Mesothelial cell of epicardium (in vitro differentiated cells): Measurements from ENCODE around the gene KCNQ5. TPM values are rescaled to one million over a fixed set of nuclear protein-coding genes. Genes with fewer than 3 reads are reported as not detected.
"Not testable (repeated sequence)": the region's sequence is repeated elsewhere in the genome, so short reads cannot be mapped to it uniquely, and the experiment has no call there.

Source experiments
- DNase-seq, 2 experiments: peaks; one replicate each; pipeline ENCODE4 v3.0.0; 2021; ENCODE audit warnings: low spot score in 2 of 2; ENCODE audit not compliant: unreplicated experiment in 2 of 2
- H3K27ac Mint-ChIP-seq: 2 replicates; pipeline ENCODE4 v1.8.0; 2021; ENCODE audit warnings: mixed read lengths
- H3K27me3 Mint-ChIP-seq: 2 replicates; pipeline ENCODE4 v1.8.0; 2021; ENCODE audit warnings: low read depth, mixed read lengths
- H3K36me3 Mint-ChIP-seq: 2 replicates; pipeline ENCODE4 v1.8.0; 2021; ENCODE audit warnings: mixed read lengths
- H3K4me1 Mint-ChIP-seq: 2 replicates; pipeline ENCODE4 v1.8.0; 2021; ENCODE audit warnings: mixed read lengths
- H3K4me3 Mint-ChIP-seq: 2 replicates; pipeline ENCODE4 v1.8.0; 2021; ENCODE audit warnings: mild to moderate bottlenecking, moderate library complexity, mixed read lengths
- H3K9me3 Mint-ChIP-seq: 2 replicates; pipeline ENCODE4 v1.8.0; 2021; ENCODE audit warnings: mixed read lengths
- total RNA-seq: library from RNA; stranded (reverse); gene quantifications from 3 replicates; pipeline ENCODE4 v1.2.1, GENCODE V29; 2021
- TF ChIP-seq, protein P1 (sequence below): fragments of 200-600 bp; sonication (generic); IDR thresholded peaks from one replicate; pipeline ENCODE4 v1.5.0; 2021; ENCODE audit warnings: antibody characterized with exemption; ENCODE audit not compliant: unreplicated experiment

Gene KCNQ5
- total RNA-seq, 1 donor from 2014 or later, result 4.8 TPM

- H3K36me3 Mint-ChIP-seq, result peaks cover 15% of the 10 kb centered on the region
- peaks cover 21% of the 10 kb centered on the region for H3K9me3 Mint-ChIP-seq
- no peaks in the 10 kb centered on the region for H3K27me3 Mint-ChIP-seq
- DNase-seq, result no peak
- no peak overlapping the region for H3K27ac Mint-ChIP-seq
- peaks cover 10% of the 10 kb centered on the region for H3K4me1 Mint-ChIP-seq
- no peak overlapping the region for H3K4me3 Mint-ChIP-seq
- TF ChIP-seq, protein P1, sequence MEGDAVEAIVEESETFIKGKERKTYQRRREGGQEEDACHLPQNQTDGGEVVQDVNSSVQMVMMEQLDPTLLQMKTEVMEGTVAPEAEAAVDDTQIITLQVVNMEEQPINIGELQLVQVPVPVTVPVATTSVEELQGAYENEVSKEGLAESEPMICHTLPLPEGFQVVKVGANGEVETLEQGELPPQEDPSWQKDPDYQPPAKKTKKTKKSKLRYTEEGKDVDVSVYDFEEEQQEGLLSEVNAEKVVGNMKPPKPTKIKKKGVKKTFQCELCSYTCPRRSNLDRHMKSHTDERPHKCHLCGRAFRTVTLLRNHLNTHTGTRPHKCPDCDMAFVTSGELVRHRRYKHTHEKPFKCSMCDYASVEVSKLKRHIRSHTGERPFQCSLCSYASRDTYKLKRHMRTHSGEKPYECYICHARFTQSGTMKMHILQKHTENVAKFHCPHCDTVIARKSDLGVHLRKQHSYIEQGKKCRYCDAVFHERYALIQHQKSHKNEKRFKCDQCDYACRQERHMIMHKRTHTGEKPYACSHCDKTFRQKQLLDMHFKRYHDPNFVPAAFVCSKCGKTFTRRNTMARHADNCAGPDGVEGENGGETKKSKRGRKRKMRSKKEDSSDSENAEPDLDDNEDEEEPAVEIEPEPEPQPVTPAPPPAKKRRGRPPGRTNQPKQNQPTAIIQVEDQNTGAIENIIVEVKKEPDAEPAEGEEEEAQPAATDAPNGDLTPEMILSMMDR, result no peak
These were observed 272.2 kb downstream of the KCNQ5 start for GRCh38 chr6:72894091-72894490.

DNA sequence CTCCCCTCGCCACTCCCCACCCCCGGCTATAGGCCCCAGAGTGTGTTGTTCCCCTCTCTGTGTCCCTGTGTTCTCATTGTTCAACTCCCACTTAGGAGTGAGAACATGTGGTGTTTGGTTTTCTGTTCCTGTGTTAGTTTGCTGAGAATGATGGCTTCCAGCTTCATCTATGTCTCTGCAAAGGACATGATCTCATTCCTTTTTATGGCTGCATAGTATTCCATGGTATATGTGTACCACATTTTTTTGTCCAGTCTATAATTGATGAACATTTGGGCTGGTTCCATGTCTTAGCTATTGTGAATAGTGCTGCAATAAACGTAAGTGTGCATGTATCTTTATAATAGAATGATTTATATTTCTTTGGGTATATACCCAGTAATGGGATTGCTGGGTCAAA, 276.4 kb downstream of the KCNQ5 start:
- H3K27me3 Mint-ChIP-seq, H3K4me1 Mint-ChIP-seq, H3K4me3 Mint-ChIP-seq, DNase-seq, H3K27ac Mint-ChIP-seq: not testable (repeated sequence)
- Mint-ChIP-seq H3K36me3 (peaks cover 21% of the 10 kb centered on the region), H3K9me3 (peaks cover 52% of the 10 kb centered on the region)

- no peak for DNase-seq
- peaks cover 14% of the 10 kb centered on the region for H3K36me3 Mint-ChIP-seq
- TF ChIP-seq, protein P1, result no peak
- H3K27me3 Mint-ChIP-seq, result no peaks in the 10 kb centered on the region
- peaks cover 45% of the 10 kb centered on the region for H3K9me3 Mint-ChIP-seq
- no peak overlapping the region for H3K27ac Mint-ChIP-seq
- peaks cover 9% of the 10 kb centered on the region for H3K4me1 Mint-ChIP-seq
- H3K4me3 Mint-ChIP-seq, result no peak overlapping the region
These were observed 284.0 kb downstream of the KCNQ5 start for GRCh38 chr6:72905705-72906478.

- Mint-ChIP-seq H3K4me1 (peaks cover 34% of the 10 kb centered on the region), H3K27ac (peak overlapping the region; percentile 47), H3K27me3 (no peaks in the 10 kb centered on the region), H3K36me3 (no peaks in the 10 kb centered on the region), H3K4me3 (no peak overlapping the region), H3K9me3 (no peaks in the 10 kb centered on the region)
- DNase-seq, result no peak
- TF ChIP-seq, protein P1, result no peak
These were observed 289.7 kb downstream of the KCNQ5 start for GRCh38 chr6:72911463-72912155.

GRCh38 chr6:72913797-72914196, 291.9 kb downstream of the KCNQ5 start:
- Mint-ChIP-seq H3K27ac (peak overlapping the region; percentile 53), H3K4me3 (no peak overlapping the region), H3K36me3 (no peaks in the 10 kb centered on the region), H3K27me3 (no peaks in the 10 kb centered on the region), H3K9me3 (no peaks in the 10 kb centered on the region), H3K4me1 (peaks cover 35% of the 10 kb centered on the region)
- TF ChIP-seq, protein P1, result no peak
- no peak for DNase-seq

DNA sequence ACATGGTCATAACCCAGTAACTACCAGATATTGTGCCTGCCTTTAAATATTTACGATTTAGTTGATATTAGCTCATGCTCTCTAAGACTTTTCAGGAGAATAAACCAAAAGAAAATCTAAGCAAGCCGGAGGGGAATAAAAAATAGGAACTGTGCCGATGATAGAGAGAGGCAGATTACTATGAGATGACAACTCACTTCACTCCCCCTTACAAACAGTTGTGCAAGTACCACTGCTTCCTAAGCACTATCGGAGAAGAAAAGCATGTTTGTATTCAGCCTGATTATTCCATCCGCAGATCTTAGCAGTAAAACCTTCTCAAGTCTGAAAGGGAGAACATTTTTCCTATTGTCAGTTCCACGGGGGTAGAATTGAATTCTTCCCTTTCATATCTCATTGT, 294.4 kb downstream of the KCNQ5 start:
- Mint-ChIP-seq H3K27me3 (no peaks in the 10 kb centered on the region), H3K4me3 (no peak overlapping the region), H3K27ac (no peak overlapping the region), H3K4me1 (peaks cover 31% of the 10 kb centered on the region), H3K36me3 (no peaks in the 10 kb centered on the region), H3K9me3 (no peaks in the 10 kb centered on the region)
- TF ChIP-seq, protein P1, result no peak
- no peak for DNase-seq
